LoVo (cell line): Measurements from ENCODE around the gene ZW10.

Experiments
- DNase-seq: peaks from one replicate; pipeline ENCODE4 v3.0.0-alpha.2; 2016; ENCODE audit warnings: low spot score

ZW10 gene

DNA sequence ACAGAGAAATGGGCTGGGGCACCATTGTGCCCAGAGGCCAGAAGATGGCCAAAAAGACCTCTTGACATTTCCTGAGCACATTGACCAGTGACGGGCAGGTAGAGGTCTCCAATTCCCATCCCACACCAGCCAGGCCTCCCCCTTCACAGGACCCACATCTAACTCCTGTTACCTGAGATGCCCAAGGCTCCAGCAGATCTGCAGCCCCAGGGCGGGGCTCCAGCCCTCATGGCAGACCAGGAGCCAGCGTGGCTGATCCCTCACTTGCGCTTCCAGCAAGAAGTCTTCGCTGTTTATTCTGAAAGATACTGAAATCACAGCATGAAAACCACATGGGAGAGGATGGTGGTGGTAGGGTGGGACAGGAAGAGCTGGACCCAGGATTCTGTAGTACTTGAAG lies 76.4 kb downstream of the ZW10 start:
- no peak for DNase-seq

DNA sequence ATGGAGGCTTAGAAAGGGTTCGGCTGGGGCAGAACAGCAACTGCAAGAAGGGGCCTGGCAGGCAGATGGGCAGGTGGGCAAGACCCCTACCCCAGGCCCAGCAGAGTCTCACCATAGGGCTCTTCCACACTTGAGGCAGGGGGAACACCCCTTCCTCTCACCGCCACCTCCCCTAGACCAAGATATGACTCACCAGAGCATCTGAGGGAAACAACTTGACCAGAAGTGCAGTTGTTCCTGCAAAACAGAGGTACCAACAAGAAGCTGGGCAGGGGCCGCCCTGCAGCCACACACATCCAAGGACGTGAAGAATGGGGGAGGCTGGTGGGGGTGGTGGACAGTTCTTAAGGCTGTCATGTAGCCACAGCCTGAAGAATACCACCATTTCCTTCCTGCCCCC lies 78.3 kb downstream of the ZW10 start:
- no peak for DNase-seq

DNA sequence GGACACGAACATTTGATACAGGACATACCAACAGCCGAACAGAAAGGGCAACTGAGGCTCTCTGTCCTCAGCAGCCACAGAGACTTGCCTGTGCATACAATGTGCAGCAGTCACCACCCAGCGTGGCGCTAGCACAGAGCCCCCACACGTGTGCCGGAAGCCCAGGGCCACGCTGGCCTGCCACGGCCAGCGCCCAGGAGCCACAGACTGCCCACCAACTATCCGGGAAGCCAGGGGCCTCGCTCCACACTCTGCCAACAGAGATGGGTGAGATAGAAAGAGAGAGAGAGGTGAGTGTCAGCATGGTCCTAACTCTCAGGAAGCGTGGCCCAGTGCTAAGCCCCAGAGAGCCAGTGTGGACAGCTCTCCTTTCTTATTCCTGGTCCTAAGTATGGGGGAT lies 79.1 kb downstream of the ZW10 start:
- DNase-seq = no peak

DNA sequence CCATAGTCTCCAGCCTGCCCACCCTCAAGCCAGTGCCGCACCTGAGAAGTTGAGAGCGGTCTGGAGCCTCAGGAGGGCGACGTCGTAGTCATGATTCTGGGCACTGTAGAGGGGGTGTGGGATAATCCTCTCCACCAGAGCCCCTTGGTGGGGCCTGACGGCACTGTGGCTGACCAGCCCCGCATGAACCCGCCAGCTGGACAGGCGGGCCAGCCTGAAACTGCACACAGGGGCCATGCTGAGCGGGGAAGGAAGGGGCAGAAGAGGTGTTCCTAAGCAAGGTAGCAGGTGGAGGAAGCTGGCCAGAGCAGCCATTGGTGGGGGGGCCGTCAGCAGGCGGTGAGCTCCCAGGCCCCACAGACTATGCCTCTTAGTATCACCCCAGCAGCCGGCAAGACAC lies 80.5 kb downstream of the ZW10 start:
- no peak for DNase-seq

DNA sequence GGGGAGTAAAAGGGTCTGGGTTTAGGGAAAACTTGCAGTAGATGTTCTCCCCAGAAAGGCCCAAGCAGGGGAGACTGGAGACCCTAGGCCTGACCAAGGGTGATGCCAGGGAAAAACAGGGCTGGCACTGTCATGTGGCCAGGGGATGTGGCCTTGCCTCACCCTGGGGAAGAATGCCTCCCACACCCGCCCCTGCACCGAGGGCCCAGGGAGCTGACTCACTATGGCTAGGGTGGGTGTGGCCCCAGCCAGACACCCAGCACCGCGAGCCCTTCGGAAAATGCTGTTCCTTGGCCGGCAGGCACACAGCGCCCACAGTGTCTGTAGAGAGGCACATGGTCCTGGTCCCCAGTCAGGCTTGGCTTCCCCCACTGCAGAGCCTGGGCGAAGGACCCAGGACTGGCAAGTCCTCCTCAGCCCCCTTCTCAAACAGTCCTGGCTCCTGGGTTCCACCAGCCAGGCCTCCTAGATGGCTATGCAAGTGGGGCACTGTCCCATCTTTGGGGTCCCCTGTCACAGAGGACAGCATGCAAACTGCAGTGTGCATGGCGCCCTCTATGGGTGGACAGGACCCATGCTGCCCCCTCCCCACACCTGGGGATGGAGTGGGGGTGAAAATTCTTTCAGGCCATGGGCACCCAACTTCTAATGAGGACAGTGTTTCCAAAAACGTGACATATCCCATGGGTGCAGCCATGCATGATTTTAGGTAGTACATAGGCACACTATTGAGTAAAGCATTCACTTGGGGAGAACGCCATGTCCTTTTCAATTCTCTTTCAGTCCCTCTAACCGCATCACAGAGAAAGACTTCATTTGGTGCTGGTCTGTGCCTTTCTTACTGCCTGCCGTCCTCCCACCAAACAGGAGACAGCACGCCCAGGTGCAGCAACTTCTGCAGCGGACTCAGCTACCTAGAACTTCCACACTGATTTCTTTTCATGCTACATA lies 82.6 kb downstream of the ZW10 start:
- DNase-seq = peak; percentile 91

DNA sequence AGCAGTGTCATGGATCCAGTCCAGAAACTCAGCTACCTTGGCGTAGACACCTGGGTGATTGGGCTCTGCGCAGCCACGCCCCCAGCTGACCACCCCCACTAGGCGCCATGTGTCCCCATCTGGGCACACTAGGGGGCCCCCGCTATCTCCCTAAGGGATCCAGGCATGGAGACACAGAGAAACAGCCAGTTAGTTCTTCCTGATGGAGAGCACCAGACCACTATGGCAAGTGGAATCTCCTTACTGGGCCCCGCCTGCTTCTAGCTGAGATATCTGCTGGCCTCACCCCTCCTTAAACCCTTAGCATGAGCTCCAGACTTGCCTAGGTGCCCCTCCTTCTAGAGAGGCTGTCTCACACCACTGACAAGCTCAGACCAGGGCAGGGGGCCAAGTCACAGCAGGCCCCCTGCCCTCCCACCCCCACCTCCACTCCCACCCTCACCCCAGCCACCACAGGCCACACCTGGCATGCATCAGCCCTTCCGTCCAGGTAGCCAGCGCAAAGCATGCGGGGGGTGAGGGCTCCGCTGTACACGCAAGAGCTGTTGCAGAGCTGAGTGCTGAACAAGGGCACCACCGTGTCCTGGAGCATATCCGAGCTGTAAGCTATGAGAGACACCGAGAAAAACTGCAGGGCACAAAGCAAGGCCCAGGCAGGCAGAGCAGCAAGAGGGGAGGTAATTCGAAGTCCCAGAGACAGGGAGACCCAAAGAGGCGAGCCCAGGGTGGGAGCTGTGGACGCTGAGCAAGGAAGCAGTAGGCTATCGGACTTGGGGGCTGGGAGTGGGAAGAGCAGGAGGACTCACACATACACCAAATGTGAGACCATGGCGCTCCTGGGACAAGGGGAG lies 83.5 kb downstream of the ZW10 start:
- DNase-seq = peak; percentile 56

DNA sequence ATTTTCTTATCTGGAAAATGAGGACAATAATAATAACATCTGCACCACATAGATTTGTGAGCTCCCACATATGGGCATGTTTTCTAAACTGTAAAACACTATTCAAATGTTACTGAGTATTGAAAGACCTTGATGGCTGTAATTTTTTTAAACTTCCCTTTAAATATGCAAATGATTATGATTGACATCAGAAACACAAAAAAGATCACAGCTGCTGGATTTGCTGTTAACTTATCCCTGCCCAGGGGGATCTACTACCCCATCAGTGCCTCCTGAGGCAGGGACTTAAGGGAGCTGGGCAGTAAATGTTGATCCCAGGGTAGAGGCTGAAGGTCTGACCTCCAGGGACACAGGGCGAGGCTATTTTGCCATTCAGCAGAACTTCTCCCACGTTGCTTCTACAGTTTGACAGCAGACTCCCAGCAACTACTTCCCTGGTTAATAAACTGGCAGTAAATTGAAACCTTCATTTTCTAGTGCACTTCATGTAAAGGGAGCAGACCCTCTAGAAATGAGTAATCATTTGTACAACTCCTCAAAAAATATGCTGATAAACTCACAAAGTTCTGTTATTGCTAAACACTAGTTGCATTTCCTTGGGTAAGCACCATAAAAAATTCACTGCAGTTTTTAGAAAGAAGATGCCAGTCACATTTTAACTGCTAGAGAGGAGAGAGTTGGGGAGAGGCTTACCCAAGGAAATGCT lies 87.7 kb downstream of the ZW10 start:
- no peak for DNase-seq

DNA sequence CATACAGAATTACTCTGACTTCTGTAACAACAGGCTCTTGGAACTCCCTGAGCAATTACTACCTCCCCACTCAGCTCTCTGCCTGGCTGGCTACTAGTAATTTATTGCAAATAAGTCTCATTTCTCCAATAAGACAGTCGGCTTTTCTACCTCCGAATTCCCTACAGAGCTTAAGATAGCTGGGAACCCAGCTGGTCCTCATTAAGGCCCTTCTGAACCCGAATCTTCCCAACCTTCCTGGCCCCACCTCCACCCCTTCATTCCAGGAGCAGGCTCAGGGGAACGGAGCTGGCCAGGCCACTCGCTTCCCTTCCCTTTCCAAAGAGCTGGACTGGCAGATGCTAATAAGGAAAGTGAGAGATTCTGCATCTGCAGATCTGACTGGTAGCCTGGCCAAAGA lies 89.0 kb downstream of the ZW10 start:
- DNase-seq = no peak

DNA sequence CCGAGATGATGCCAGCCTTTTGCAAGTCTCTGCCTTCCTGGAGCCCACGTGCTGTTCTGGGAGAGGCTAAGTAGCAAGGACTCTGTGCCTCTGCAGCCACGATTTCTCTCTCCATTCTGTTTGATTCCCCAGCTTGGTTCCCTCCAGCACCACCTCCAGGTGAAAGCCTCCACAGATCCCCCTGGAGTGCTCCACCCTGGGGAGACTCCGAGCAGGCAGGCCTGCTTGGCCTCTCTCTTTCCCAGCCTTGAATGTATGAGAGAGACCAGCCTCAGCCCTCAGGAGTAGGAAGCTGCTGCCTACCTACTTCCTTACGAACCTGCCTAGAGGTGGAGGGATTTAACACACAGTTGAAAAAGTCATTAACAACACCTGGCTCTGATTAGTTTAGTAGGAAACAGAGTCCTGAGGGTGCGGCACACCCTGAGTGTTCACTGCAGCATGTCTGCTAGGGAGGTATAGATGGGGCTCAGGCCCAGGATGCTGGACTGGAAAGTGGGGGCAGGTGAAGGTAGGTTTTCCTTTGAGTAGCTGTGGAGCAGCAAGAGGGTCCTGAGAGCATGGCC lies 89.9 kb downstream of the ZW10 start:
- no peak for DNase-seq
